ENCODE measurements around the gene PSMB7.

DNA sequence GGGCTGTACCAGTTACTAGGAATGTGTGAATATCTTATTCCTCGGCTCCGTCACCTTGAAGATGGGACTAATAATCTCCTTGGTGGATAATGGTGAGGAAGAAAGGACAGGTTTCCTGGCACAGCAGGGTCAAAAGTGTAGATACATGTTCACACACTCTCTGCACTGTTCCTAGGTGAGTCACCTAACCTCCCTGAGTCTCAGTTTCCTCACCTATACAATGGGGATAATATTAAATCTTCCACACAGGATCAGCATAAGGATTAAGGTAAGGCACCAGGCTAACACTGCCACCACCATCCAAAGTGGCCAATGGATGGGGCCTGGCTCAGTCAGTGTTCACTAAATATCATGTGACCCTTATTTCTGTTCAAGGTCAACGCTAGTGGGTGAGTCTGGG, 66.9 kb downstream of the PSMB7 start:
- TF ChIP-seq, protein P1, sequence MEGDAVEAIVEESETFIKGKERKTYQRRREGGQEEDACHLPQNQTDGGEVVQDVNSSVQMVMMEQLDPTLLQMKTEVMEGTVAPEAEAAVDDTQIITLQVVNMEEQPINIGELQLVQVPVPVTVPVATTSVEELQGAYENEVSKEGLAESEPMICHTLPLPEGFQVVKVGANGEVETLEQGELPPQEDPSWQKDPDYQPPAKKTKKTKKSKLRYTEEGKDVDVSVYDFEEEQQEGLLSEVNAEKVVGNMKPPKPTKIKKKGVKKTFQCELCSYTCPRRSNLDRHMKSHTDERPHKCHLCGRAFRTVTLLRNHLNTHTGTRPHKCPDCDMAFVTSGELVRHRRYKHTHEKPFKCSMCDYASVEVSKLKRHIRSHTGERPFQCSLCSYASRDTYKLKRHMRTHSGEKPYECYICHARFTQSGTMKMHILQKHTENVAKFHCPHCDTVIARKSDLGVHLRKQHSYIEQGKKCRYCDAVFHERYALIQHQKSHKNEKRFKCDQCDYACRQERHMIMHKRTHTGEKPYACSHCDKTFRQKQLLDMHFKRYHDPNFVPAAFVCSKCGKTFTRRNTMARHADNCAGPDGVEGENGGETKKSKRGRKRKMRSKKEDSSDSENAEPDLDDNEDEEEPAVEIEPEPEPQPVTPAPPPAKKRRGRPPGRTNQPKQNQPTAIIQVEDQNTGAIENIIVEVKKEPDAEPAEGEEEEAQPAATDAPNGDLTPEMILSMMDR (IDR thresholded peaks at IDR 0.05): no peak
- no peak for TF ChIP-seq POLR2A (IDR thresholded peaks at IDR 0.05)
- no peak for TF ChIP-seq EP300 (IDR thresholded peaks at IDR 0.05)
